HepG2 (cell line): Measurements from ENCODE around the gene PREP. TPM values are rescaled to one million over a fixed set of nuclear protein-coding genes. Genes with fewer than 3 reads are reported as not detected.

Experiments used
- ATAC-seq: fragments of 200-7000 bp; cut with Tn5 transposase; 3 replicates; pipeline ENCODE4 v1.9.1; 2020; ENCODE audit warnings: mild to moderate bottlenecking, moderate library complexity
- BruUV-seq: library from RNA; stranded (reverse); fragments of 400-500 nt; replicated peaks from 2 replicates; lab custom pipeline; 2021; lab: Mats Ljungman, UMichigan
- CTCF ChIA-PET: fragments of 300-600 bp; formaldehyde crosslinking; extraction: SDS; loops from one replicate; lab custom pipeline; 2021; ENCODE audit warnings: low total read pairs, inconsistent platforms, low intra/inter-chr PET ratio; lab: Yijun Ruan, JAX
- POLR2A ChIA-PET: fragments of 350-600 bp; sonication (Branson Sonifier 250); formaldehyde crosslinking; loops from one replicate; lab custom pipeline; 2020; ENCODE audit warnings: antibody characterized with exemption, inconsistent platforms; lab: Yijun Ruan, JAX
- DNase-seq: peaks from one replicate; pipeline ENCODE4 v3.0.0-alpha.2; 2015; ENCODE audit warnings: low spot score
- FAIRE-seq: peaks from 3 replicates; lab custom pipeline; 2011; peaks lifted over from hg19 to GRCh38; lab: Jason Lieb, UNC
- H2AFZ ChIP-seq: one replicate; pipeline ENCODE4 v1.6.1; 2011; ENCODE audit warnings: low read length, inconsistent platforms
- H3K27ac ChIP-seq: fragments of 300-600 bp; 3 replicates; pipeline ENCODE4 v1.8.0; 2011; ENCODE audit warnings: mixed run types, mild to moderate bottlenecking, mixed read lengths, low read length, inconsistent platforms; ENCODE audit not compliant: insufficient read depth; ENCODE audit errors: extremely low read length
- H3K27me3 ChIP-seq, 2 experiments: fragments of 200-600 bp in 1 of 2; 2 replicates in 1 of 2; 3 replicates in 1 of 2; pipeline versions ENCODE4 v1.6.0 to v1.8.0; 2011; ENCODE audit warnings: low read length in 2 of 2, mild to moderate bottlenecking in 2 of 2, moderate library complexity in 2 of 2, inconsistent platforms in 1 of 2; ENCODE audit not compliant: insufficient read depth in 2 of 2, control insufficient read depth in 1 of 2
- H3K36me3 ChIP-seq, 2 experiments: fragments of 200-600 bp in 1 of 2; replicated peaks in 1 of 2; 2 replicates in 1 of 2; 3 replicates in 1 of 2; pipeline versions ENCODE4 v1.5.1 to v1.8.0; 2011; ENCODE audit warnings: low read length in 2 of 2, inconsistent platforms in 1 of 2; ENCODE audit not compliant: insufficient read depth in 2 of 2, control insufficient read depth in 1 of 2
- H3K4me1 ChIP-seq: 2 replicates; pipeline ENCODE4 v1.5.1; 2012; ENCODE audit warnings: low read length, inconsistent platforms; ENCODE audit not compliant: insufficient read depth
- H3K4me2 ChIP-seq: 2 replicates; pipeline ENCODE4 v1.6.0; 2011; ENCODE audit warnings: low read depth, low read length, inconsistent platforms
- H3K4me3 ChIP-seq, 3 experiments: fragments of 200-600 bp in 1 of 3; sonication (generic), shearing (Covaris generic) in 1 of 3; replicated peaks in 1 of 3; 2 replicates each; pipeline ENCODE4 v1.5.1; 2011 to 2016; ENCODE audit warnings: low read length in 3 of 3, inconsistent platforms in 2 of 3, low read depth in 2 of 3, mild to moderate bottlenecking in 2 of 3, control low read depth in 1 of 3, mixed read lengths in 1 of 3; ENCODE audit not compliant: insufficient read depth in 1 of 3
- H3K79me2 ChIP-seq: one replicate; pipeline ENCODE4 v1.6.1; 2011; ENCODE audit warnings: low read length, inconsistent platforms; ENCODE audit not compliant: insufficient read depth
- H3K9ac ChIP-seq: 2 replicates; pipeline ENCODE4 v1.6.0; 2011; ENCODE audit warnings: mild to moderate bottlenecking, low read depth, low read length, inconsistent platforms; ENCODE audit not compliant: insufficient read depth
- H3K9me3 ChIP-seq: 2 replicates; pipeline ENCODE4 v1.5.1; 2012; ENCODE audit warnings: mild to moderate bottlenecking, low read length
- H4K20me1 ChIP-seq: 2 replicates; pipeline ENCODE4 v1.6.0; 2011; ENCODE audit warnings: inconsistent platforms, mild to moderate bottlenecking, low read length, moderate library complexity; ENCODE audit not compliant: insufficient read depth
- CAMTA2 ChIP-seq: sonication (generic); formaldehyde crosslinking; IDR thresholded peaks from 2 replicates; pipeline ENCODE4 v1.4.0; 2020; ENCODE audit warnings: mild to moderate bottlenecking, missing genetic modification reagents, borderline replicate concordance
- ERF ChIP-seq: IDR thresholded peaks from 2 replicates; pipeline ENCODE4 v1.6.1; 2018; ENCODE audit warnings: missing biosample characterization, missing genetic modification reagents
- FOXK1 ChIP-seq: sonication (generic); formaldehyde crosslinking; IDR thresholded peaks from 2 replicates; pipeline ENCODE4 v1.4.0; 2020; ENCODE audit warnings: low read depth, missing genetic modification reagents, borderline replicate concordance
- ISX ChIP-seq: sonication (generic); formaldehyde crosslinking; conservative IDR thresholded peaks from 2 replicates; pipeline ENCODE4 v1.5.0; 2020; ENCODE audit warnings: missing genetic modification reagents
- NR2F2 ChIP-seq: IDR thresholded peaks from 2 replicates; pipeline ENCODE4 v1.6.1; 2012; ENCODE audit warnings: low read depth, inconsistent platforms, borderline replicate concordance
- PAF1 ChIP-seq: IDR thresholded peaks from 2 replicates; pipeline ENCODE4 v1.6.1; 2016; ENCODE audit warnings: missing genetic modification reagents, missing compliant biosample characterization
- SRY ChIP-seq: sonication (generic); formaldehyde crosslinking; IDR thresholded peaks from 2 replicates; pipeline ENCODE4 v1.8.0; 2022; ENCODE audit warnings: mild to moderate bottlenecking, missing genetic modification reagents
- ZNF260 ChIP-seq: sonication (generic); formaldehyde crosslinking; IDR thresholded peaks from 2 replicates; pipeline ENCODE4 v1.4.0; 2020; ENCODE audit warnings: missing genetic modification reagents, low read depth, mild to moderate bottlenecking, borderline replicate concordance
- ZNF468 ChIP-seq: sonication (generic); formaldehyde crosslinking; IDR thresholded peaks from 2 replicates; pipeline ENCODE4 v1.8.0; 2022; ENCODE audit warnings: mild to moderate bottlenecking, moderate library complexity, missing genetic modification reagents
- ZNF670 ChIP-seq: sonication (generic); formaldehyde crosslinking; IDR thresholded peaks from 2 replicates; pipeline ENCODE4 v1.8.0; 2022; ENCODE audit warnings: mild to moderate bottlenecking, missing genetic modification reagents, borderline replicate concordance
- WGBS: methylation state at CpG from one replicate; pipeline ENCODE4 v1.1.6; 2017; ENCODE audit warnings: low lambda C conversion rate; 5-methylcytosine and 5-hydroxymethylcytosine counted together
- in situ Hi-C: cut with HindIII; loops from 2 replicates; pipeline ENCODE4 v1.10.0; 2017; ENCODE audit warnings: low pct_unique_long_range_greater_than_20kb; ENCODE audit not compliant: extremely low pct_ligation_motif_present
- intact Hi-C: fragments of 100-400 bp; cut with micrococcal nuclease; formaldehyde crosslinking; loops from one replicate; pipeline ENCODE4 v1.10.0; 2022; ENCODE audit not compliant: unreplicated experiment
- polyA plus RNA-seq, 8 experiments: library from polyadenylated mRNA; depleted of rRNA in 3 of 8; stranded (reverse) in 7 of 8; unstranded in 1 of 8; fragments of >200 nt; fragmentation: Illumina TruSeq in 4 of 8; extraction: Trizol in 4 of 8; gene quantifications; 2 replicates each; pipeline versions ENCODE4 v1.2.1 to v1.2.3, GENCODE V29; 2011 to 2016; ENCODE audit warnings: low read depth in 4 of 8, missing spikeins in 1 of 8, mixed read lengths in 1 of 8; ENCODE audit not compliant: insufficient read depth in 1 of 8
- total RNA-seq, 5 experiments: library from RNA; depleted of rRNA; stranded (reverse); fragments of >200 nt; fragmentation: Illumina TruSeq; extraction: Trizol; gene quantifications; 2 replicates each; pipeline ENCODE4 v1.2.3, GENCODE V29; 2016; ENCODE audit warnings: low read depth in 1 of 5
- TF ChIP-seq, protein P1 (sequence below): sonication (generic); formaldehyde crosslinking; IDR thresholded peaks from 2 replicates; pipeline ENCODE4 v1.4.0; 2020; ENCODE audit warnings: missing genetic modification reagents
- TF ChIP-seq, protein P2 (sequence below): sonication (generic); formaldehyde crosslinking; IDR thresholded peaks from 2 replicates; pipeline ENCODE4 v1.8.0; 2022; ENCODE audit warnings: mild to moderate bottlenecking, missing genetic modification reagents; ENCODE audit not compliant: insufficient replicate concordance
- TF ChIP-seq, protein P3 (sequence below): sonication (generic); formaldehyde crosslinking; IDR thresholded peaks from 2 replicates; pipeline ENCODE4 v1.9.0; 2021; ENCODE audit warnings: mild to moderate bottlenecking, missing genetic modification reagents

Gene PREP
- total and polyA plus RNA-seq, 2 of the 13 experiments (the other 11 are each of a cell fraction or from before 2014, with no cell fraction given): 12.6 to 15.9 TPM

DNA sequence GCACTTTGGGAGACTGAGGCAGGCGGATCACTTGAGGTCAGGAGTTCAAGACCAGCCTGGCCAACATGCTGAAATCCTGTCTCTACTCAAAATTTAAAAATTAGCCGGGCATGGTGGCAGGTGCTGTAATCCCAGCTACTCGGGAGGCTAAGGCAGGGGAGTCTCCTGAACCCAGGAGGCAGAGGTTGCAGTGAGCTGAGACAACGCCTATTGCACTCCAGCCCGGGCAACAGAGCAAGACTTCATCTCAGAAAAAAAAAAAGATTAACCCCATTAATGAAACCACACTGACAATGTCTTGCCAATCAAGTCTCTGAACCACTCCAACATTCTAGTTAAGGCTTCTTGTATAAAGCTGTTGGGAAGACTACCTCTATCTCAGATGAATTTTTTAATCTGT is 4.0 kb downstream of the PREP start:
- Histone ChIP-seq H3K27ac (no peak overlapping the region), H3K27me3 (no peaks in the 10 kb centered on the region), H3K9ac (no peak overlapping the region), H3K9me3 (no peaks in the 10 kb centered on the region), H3K36me3 (peaks cover 5 to 18% of the 10 kb centered on the region in 2 experiments; a peak in 3 of 5 replicates), H3K4me3 (no peak overlapping the region), H2AFZ (no peak overlapping the region), H3K4me2 (no peak overlapping the region), H3K4me1 (peaks cover 49% of the 10 kb centered on the region), H3K79me2 (peaks cover 42% of the 10 kb centered on the region), H4K20me1 (no peaks in the 10 kb centered on the region)
- WGBS: 91% methylated on average over 5 of the region's 5 CpGs
- POLR2A ChIA-PET: no interaction called here
- no TSS peak for BruUV-seq
- DNase-seq (no peak), ATAC-seq (no peak), FAIRE-seq (no peak)
- in situ Hi-C loops: no loop called here
- CTCF ChIA-PET: no interaction called here
- intact Hi-C loops: loop anchor here (2.0 to 5.0 kb wide), 2 partner anchors 24 to 1018 kb away; no protein-coding TSS in a partner anchor
- TF ChIP-seq ZNF260 (no peak), NR2F2 (no peak), CAMTA2 (CRISPR knock-in tag) (no peak), ZNF468 (no peak), ZNF670 (CRISPR knock-in tag) (no peak), ERF (CRISPR knock-in tag) (no peak), PAF1 (CRISPR knock-in tag) (no peak), ISX (CRISPR knock-in tag) (no peak), SRY (CRISPR knock-in tag) (no peak), FOXK1 (no peak)
- TF ChIP-seq, protein P1, sequence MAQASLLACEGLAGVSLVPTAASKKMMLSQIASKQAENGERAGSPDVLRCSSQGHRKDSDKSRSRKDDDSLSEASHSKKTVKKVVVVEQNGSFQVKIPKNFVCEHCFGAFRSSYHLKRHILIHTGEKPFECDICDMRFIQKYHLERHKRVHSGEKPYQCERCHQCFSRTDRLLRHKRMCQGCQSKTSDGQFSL: no peak
- TF ChIP-seq, protein P2, sequence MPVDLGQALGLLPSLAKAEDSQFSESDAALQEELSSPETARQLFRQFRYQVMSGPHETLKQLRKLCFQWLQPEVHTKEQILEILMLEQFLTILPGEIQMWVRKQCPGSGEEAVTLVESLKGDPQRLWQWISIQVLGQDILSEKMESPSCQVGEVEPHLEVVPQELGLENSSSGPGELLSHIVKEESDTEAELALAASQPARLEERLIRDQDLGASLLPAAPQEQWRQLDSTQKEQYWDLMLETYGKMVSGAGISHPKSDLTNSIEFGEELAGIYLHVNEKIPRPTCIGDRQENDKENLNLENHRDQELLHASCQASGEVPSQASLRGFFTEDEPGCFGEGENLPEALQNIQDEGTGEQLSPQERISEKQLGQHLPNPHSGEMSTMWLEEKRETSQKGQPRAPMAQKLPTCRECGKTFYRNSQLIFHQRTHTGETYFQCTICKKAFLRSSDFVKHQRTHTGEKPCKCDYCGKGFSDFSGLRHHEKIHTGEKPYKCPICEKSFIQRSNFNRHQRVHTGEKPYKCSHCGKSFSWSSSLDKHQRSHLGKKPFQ (CRISPR knock-in tag): no peak
- TF ChIP-seq, protein P3, sequence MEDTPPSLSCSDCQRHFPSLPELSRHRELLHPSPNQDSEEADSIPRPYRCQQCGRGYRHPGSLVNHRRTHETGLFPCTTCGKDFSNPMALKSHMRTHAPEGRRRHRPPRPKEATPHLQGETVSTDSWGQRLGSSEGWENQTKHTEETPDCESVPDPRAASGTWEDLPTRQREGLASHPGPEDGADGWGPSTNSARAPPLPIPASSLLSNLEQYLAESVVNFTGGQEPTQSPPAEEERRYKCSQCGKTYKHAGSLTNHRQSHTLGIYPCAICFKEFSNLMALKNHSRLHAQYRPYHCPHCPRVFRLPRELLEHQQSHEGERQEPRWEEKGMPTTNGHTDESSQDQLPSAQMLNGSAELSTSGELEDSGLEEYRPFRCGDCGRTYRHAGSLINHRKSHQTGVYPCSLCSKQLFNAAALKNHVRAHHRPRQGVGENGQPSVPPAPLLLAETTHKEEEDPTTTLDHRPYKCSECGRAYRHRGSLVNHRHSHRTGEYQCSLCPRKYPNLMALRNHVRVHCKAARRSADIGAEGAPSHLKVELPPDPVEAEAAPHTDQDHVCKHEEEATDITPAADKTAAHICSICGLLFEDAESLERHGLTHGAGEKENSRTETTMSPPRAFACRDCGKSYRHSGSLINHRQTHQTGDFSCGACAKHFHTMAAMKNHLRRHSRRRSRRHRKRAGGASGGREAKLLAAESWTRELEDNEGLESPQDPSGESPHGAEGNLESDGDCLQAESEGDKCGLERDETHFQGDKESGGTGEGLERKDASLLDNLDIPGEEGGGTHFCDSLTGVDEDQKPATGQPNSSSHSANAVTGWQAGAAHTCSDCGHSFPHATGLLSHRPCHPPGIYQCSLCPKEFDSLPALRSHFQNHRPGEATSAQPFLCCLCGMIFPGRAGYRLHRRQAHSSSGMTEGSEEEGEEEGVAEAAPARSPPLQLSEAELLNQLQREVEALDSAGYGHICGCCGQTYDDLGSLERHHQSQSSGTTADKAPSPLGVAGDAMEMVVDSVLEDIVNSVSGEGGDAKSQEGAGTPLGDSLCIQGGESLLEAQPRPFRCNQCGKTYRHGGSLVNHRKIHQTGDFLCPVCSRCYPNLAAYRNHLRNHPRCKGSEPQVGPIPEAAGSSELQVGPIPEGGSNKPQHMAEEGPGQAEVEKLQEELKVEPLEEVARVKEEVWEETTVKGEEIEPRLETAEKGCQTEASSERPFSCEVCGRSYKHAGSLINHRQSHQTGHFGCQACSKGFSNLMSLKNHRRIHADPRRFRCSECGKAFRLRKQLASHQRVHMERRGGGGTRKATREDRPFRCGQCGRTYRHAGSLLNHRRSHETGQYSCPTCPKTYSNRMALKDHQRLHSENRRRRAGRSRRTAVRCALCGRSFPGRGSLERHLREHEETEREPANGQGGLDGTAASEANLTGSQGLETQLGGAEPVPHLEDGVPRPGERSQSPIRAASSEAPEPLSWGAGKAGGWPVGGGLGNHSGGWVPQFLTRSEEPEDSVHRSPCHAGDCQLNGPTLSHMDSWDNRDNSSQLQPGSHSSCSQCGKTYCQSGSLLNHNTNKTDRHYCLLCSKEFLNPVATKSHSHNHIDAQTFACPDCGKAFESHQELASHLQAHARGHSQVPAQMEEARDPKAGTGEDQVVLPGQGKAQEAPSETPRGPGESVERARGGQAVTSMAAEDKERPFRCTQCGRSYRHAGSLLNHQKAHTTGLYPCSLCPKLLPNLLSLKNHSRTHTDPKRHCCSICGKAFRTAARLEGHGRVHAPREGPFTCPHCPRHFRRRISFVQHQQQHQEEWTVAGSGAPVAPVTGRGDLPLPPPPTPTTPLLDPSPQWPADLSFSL (CRISPR knock-in tag): no peak
- TF ChIP-seq, all 625 proteins: peak for 0
